GM21390 (cell line): ENCODE results near the gene FOXE1.

ENCODE experiments used
- ATAC-seq: cut with Tn5 transposase; IDR thresholded peaks from one replicate; pipeline ENCODE4 v1.9.1; 2021; ENCODE audit not compliant: unreplicated experiment

FOXE1 gene

GRCh38 chr9:97864396-97864795 is 11.4 kb downstream of the FOXE1 start:
- ATAC-seq: no peak

GRCh38 chr9:97866300-97866699 is 13.3 kb downstream of the FOXE1 start:
- ATAC-seq: no peak

GRCh38 chr9:97866848-97867247 is 13.8 kb downstream of the FOXE1 start:
- no peak for ATAC-seq

- ATAC-seq: no peak
Observed at GRCh38 chr9:97868859-97869258, 15.8 kb downstream of the FOXE1 start.

GRCh38 chr9:97873425-97873824 is 20.4 kb downstream of the FOXE1 start:
- no peak for ATAC-seq

- ATAC-seq: no peak
Observed at GRCh38 chr9:97873882-97874281, 20.9 kb downstream of the FOXE1 start.

GRCh38 chr9:97874624-97875023 is 21.6 kb downstream of the FOXE1 start:
- no peak for ATAC-seq

GRCh38 chr9:97875111-97875510 is 22.1 kb downstream of the FOXE1 start:
- no peak for ATAC-seq

GRCh38 chr9:97876061-97876460 is 23.0 kb downstream of the FOXE1 start:
- ATAC-seq: no peak

GRCh38 chr9:97880336-97880735 is 27.3 kb downstream of the FOXE1 start:
- no peak for ATAC-seq

GRCh38 chr9:97889941-97890887 is 37.2 kb downstream of the FOXE1 start:
- ATAC-seq: no peak

- no peak for ATAC-seq
Observed at GRCh38 chr9:97891736-97892135, 38.7 kb downstream of the FOXE1 start.

- ATAC-seq: no peak
Observed at GRCh38 chr9:97892421-97892820, 39.4 kb downstream of the FOXE1 start.

GRCh38 chr9:97895211-97895610 is 42.2 kb downstream of the FOXE1 start:
- ATAC-seq: no peak

GRCh38 chr9:97895695-97896332 is 42.8 kb downstream of the FOXE1 start:
- ATAC-seq: no peak

GRCh38 chr9:97900103-97900737 is 47.2 kb downstream of the FOXE1 start:
- ATAC-seq: no peak

GRCh38 chr9:97900738-97901565 is 47.9 kb downstream of the FOXE1 start:
- no peak for ATAC-seq

GRCh38 chr9:97903177-97903576 is 50.2 kb downstream of the FOXE1 start:
- no peak for ATAC-seq

GRCh38 chr9:97904725-97905124 is 51.7 kb downstream of the FOXE1 start:
- no peak for ATAC-seq

GRCh38 chr9:97905228-97905627 is 52.2 kb downstream of the FOXE1 start:
- no peak for ATAC-seq
